NCI-H446 (cell line): ENCODE data around the gene KIF26B.

Source experiments
- DNase-seq, 2 experiments: peaks; one replicate each; lab custom pipeline; 2025; lab: John Stamatoyannopoulos, UW

The KIF26B gene

GRCh38 chr1:245241526-245242130 is 86.8 kb downstream of the KIF26B start:
- DNase-seq: no peak

- no peak for DNase-seq
These were observed 88.2 kb downstream of the KIF26B start for GRCh38 chr1:245242989-245243388.

GRCh38 chr1:245245021-245245667 is 90.4 kb downstream of the KIF26B start:
- DNase-seq: no peak

GRCh38 chr1:245246433-245246832 is 91.6 kb downstream of the KIF26B start:
- DNase-seq: no peak

GRCh38 chr1:245247356-245247755 is 92.6 kb downstream of the KIF26B start:
- DNase-seq: no peak

- DNase-seq: no peak
These were observed 93.0 kb downstream of the KIF26B start for GRCh38 chr1:245247801-245248200.

GRCh38 chr1:245248231-245248731 is 93.5 kb downstream of the KIF26B start:
- no peak for DNase-seq

- no peak for DNase-seq
These were observed 101.0 kb downstream of the KIF26B start for GRCh38 chr1:245255783-245256182.

- DNase-seq: no peak
These were observed 101.7 kb downstream of the KIF26B start for GRCh38 chr1:245256528-245256927.

- DNase-seq: no peak
These were observed 103.6 kb downstream of the KIF26B start for GRCh38 chr1:245258271-245258920.

- no peak for DNase-seq
These were observed 105.5 kb downstream of the KIF26B start for GRCh38 chr1:245260110-245260882.

- no peak for DNase-seq
These were observed 106.1 kb downstream of the KIF26B start for GRCh38 chr1:245260883-245261282.

GRCh38 chr1:245261786-245262185 is 107.0 kb downstream of the KIF26B start:
- DNase-seq: no peak

GRCh38 chr1:245263529-245264095 is 108.8 kb downstream of the KIF26B start:
- DNase-seq: no peak

- no peak for DNase-seq
These were observed 109.4 kb downstream of the KIF26B start for GRCh38 chr1:245264226-245264625.

GRCh38 chr1:245266105-245266504 is 111.3 kb downstream of the KIF26B start:
- DNase-seq: no peak

- DNase-seq: no peak
These were observed 115.3 kb downstream of the KIF26B start for GRCh38 chr1:245270063-245270462.

GRCh38 chr1:245270972-245271371 is 116.2 kb downstream of the KIF26B start:
- no peak for DNase-seq

GRCh38 chr1:245272676-245273075 is 117.9 kb downstream of the KIF26B start:
- DNase-seq: no peak

GRCh38 chr1:245276445-245276844 is 121.7 kb downstream of the KIF26B start:
- DNase-seq: no peak

- no peak for DNase-seq
These were observed 122.5 kb downstream of the KIF26B start for GRCh38 chr1:245277276-245277675.

GRCh38 chr1:245278846-245279245 is 124.1 kb downstream of the KIF26B start:
- no peak for DNase-seq
